Measurements from ENCODE around the gene KMT2D. TPM values are rescaled to one million over a fixed set of nuclear protein-coding genes. Genes with fewer than 3 reads are reported as not detected.

Gene KMT2D
- total RNA-seq, 1 donor, result 24.6 TPM

GRCh38 chr12:49091056-49091835 is 30.7 kb upstream of the KMT2D start:
- Histone ChIP-seq H3K36me3 (ENCODE audit: insufficient read depth, low read length) (no peaks in the 10 kb centered on the region), H3K9me3 (ENCODE audit: low read depth, low read length) (no peaks in the 10 kb centered on the region), H3K79me2 (ENCODE audit: insufficient read depth, low read length) (no peaks in the 10 kb centered on the region), H4K20me1 (ENCODE audit: insufficient read depth, low read length) (peaks cover 2% of the 10 kb centered on the region), H3K4me3 (ENCODE audit: insufficient read depth, low read length) (peak overlapping the region; percentile 55), H2AFZ (ENCODE audit: low read length) (no peak overlapping the region), H3K27ac (ENCODE audit: low read depth, low read length) (no peak overlapping the region), H3K4me2 (ENCODE audit: insufficient read depth, low read length) (peak overlapping the region; percentile 72), H3K4me1 (ENCODE audit: insufficient read depth, low read length) (peaks cover 11% of the 10 kb centered on the region), H3K27me3 (ENCODE audit: insufficient read depth, low read length) (peaks cover 53% of the 10 kb centered on the region)
- peak; percentile 55 for DNase-seq (ENCODE audit: insufficient read length, low spot score, missing footprints)
- TF ChIP-seq, protein P1, sequence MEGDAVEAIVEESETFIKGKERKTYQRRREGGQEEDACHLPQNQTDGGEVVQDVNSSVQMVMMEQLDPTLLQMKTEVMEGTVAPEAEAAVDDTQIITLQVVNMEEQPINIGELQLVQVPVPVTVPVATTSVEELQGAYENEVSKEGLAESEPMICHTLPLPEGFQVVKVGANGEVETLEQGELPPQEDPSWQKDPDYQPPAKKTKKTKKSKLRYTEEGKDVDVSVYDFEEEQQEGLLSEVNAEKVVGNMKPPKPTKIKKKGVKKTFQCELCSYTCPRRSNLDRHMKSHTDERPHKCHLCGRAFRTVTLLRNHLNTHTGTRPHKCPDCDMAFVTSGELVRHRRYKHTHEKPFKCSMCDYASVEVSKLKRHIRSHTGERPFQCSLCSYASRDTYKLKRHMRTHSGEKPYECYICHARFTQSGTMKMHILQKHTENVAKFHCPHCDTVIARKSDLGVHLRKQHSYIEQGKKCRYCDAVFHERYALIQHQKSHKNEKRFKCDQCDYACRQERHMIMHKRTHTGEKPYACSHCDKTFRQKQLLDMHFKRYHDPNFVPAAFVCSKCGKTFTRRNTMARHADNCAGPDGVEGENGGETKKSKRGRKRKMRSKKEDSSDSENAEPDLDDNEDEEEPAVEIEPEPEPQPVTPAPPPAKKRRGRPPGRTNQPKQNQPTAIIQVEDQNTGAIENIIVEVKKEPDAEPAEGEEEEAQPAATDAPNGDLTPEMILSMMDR (IDR thresholded peaks at IDR 0.05; ENCODE audit: extremely low read depth, low read depth, low read length), result no peak

DNA sequence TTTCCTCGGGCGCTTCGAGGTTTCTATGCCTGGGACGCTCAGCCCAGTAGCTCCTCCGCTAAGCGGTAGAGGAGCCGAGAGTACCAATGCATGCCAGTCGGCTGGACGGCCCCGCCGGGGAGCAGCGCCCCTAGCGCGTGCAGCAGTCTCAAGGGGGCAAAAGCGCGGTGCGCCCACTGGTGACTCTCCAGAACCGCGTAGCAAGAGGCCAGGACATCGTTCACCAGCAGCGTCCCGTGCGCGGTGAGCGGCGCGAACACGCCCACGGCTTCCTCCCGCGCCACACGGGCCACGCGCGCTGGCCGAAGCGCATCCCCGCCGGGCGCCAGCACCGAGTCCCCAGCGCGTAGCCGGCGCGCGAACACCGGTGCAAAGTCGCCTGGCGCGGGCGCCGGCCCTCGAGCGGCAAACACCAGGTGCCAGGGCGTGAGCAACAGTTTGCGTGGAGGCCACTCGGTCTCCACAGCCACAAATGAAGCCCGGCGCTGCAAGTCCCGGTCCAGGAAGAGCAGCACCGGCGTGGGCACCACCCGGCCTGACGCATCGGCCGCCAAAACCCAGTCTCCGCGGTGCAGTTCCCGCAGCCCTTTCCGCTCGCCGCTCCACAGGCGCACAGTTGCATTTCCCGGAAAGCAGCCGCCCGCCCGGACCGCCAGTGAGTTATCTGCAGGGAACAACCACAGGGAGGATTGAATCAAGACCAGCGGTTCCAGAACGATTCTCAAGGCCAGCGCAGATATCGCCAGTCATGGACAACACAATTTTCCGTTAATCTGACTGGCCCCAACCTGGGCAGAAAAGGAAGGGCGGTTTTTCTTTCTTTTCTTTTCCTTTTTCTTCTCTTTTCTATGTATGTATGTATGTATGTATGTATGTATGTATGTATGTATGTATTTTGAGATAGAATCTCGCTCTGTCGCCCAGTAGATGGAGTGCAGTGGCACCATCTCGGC is 29.5 kb upstream of the KMT2D start:
- no peak overlapping the region for H3K27ac ChIP-seq (ENCODE audit: low read depth, low read length)
- peak overlapping the region; percentile 61 for H3K4me3 ChIP-seq (ENCODE audit: insufficient read depth, low read length)
- H3K79me2 ChIP-seq (ENCODE audit: insufficient read depth, low read length), result no peaks in the 10 kb centered on the region
- peak overlapping the region; percentile 72 for H3K4me2 ChIP-seq (ENCODE audit: insufficient read depth, low read length)
- peak; percentile 91 for DNase-seq (ENCODE audit: insufficient read length, low spot score, missing footprints)
- H3K27me3 ChIP-seq (ENCODE audit: insufficient read depth, low read length), result peaks cover 51% of the 10 kb centered on the region
- TF ChIP-seq, protein P1 (IDR thresholded peaks at IDR 0.05; ENCODE audit: extremely low read depth, low read depth, low read length), result no peak
- H2AFZ ChIP-seq (ENCODE audit: low read length), result peak overlapping the region; percentile 59
- H3K9me3 ChIP-seq (ENCODE audit: low read depth, low read length), result no peaks in the 10 kb centered on the region
- peaks cover 11% of the 10 kb centered on the region for H3K4me1 ChIP-seq (ENCODE audit: insufficient read depth, low read length)
- H3K36me3 ChIP-seq (ENCODE audit: insufficient read depth, low read length), result no peaks in the 10 kb centered on the region
- peaks cover 2% of the 10 kb centered on the region for H4K20me1 ChIP-seq (ENCODE audit: insufficient read depth, low read length)

DNA sequence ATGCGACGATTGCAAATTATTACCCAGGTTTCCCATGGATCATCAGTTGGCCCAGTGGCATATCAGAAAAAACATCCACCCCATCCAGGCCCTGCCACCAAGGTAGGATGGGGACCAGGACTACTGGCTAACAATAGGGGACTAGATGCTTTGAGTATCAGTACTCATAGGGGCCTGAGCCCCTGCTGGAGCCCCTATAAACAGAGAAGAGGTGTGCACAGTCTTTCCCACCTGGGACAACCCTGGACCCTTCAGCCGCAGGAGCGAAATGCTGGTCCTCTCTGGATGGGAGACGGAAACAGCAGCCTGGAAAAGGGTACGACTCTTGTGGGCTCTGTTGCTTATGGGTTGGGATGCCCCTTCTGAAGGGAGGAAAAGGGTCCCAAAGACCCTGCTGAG is 28.3 kb upstream of the KMT2D start:
- Histone ChIP-seq H3K4me3 (ENCODE audit: insufficient read depth, low read length) (no peak overlapping the region), H2AFZ (ENCODE audit: low read length) (no peak overlapping the region), H3K27me3 (ENCODE audit: insufficient read depth, low read length) (peaks cover 39% of the 10 kb centered on the region), H4K20me1 (ENCODE audit: insufficient read depth, low read length) (no peaks in the 10 kb centered on the region), H3K4me1 (ENCODE audit: insufficient read depth, low read length) (peaks cover 11% of the 10 kb centered on the region), H3K27ac (ENCODE audit: low read depth, low read length) (no peak overlapping the region), H3K9me3 (ENCODE audit: low read depth, low read length) (no peaks in the 10 kb centered on the region), H3K36me3 (ENCODE audit: insufficient read depth, low read length) (no peaks in the 10 kb centered on the region), H3K4me2 (ENCODE audit: insufficient read depth, low read length) (no peak overlapping the region), H3K79me2 (ENCODE audit: insufficient read depth, low read length) (no peaks in the 10 kb centered on the region)
- TF ChIP-seq, protein P1 (IDR thresholded peaks at IDR 0.05; ENCODE audit: extremely low read depth, low read depth, low read length), result no peak
- peak; percentile 81 for DNase-seq (ENCODE audit: insufficient read length, low spot score, missing footprints)
